NCI-H446 (cell line): ENCODE data around the gene RASAL1.

Experiments used
- DNase-seq, 2 experiments: peaks; one replicate each; lab custom pipeline; 2025; lab: John Stamatoyannopoulos, UW

RASAL1 gene

DNA sequence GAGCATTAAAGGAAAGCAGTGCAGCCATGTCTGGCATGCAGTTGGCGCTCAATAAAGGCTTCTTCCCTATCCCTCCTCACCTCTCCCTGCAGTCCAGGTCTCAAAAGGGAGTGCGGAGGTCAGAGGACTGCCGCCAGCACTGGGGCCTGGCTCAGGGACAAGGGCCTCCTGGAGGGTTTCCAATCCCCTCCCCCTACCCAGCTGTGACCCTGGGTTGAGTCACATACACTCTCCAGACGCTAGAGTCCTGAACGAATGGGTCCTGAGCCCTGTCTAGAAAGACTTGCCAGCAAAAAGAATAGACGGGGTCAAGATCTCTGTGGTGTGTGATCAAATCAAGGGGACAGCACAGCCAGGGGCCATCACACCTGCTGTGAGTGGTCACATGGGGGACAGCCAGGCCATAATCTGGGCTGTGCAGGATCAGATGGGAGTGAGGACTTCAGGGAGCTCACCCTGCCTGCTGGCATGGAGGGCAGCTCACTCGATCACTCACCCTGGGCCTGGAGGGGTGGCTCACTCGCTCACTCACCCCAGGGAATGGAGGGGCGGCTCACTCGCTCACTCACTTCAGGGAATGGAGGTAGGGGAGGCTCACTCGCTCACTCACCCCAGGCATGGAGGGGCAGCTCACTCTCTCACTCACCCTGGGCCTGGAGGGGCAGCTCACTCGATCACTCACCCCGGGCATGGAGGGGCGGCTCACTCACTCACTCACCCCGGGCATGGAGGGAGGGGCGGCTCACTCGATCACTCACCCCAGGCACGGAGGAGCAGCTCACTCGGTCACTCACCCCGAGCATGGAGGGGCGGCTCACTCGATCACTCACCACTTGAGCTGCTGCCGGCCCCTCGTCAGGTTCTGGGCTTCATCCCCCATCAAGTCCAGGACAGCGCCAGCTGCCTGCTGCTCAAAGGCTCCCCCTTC is 26.8 kb upstream of the RASAL1 start:
- peak in 1 of 2 experiments; percentile 53 for DNase-seq

DNA sequence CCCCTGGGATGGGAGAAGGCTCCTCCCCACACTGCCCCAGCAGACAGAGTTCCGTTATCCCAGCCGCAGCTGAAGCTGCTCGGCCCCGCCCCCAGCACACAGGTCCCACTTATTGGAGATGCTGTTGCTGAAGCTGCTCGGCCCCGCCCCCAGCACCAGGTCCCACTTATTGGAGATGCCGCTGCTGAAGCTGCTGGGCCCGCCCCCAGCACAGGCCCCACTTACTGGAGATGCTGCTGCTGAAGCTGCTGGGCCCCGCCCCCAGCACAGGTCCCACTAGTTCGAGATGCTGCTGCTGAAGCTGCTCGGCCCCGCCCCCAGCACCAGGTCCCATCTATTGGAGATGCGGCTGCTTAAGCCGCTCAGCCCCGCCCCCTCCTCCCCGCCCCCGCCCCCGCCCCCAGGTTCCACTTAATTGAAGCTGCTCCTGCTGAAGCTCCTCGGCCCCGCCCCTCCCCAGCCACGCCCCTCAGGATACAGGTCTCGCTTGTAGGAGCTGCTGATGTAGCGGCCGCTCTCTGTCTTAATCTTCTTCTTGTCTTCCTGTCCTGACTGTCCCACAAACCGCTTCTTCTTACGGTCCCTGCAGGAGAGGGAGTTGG is 26.0 kb upstream of the RASAL1 start:
- DNase-seq, result no peak

DNA sequence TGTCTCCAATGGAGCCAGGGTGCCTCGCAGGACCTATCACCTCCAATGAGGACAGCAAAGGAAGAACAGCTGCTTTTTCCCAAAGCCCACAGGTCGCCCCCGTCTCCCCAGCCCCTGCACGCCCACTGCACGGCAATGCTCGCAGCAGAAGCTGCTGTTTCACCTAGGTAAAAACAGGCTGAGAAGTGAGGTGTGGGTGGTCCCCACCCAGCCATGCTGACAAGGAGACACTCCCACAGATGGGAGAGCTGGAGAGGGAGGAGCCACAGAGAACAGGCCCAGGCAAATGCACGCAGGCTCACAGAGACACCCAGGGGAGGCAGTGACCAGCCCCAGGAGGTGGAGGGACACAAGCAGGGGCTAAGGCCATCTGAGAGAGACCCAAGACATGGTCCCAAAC is 24.4 kb upstream of the RASAL1 start:
- no peak for DNase-seq

DNA sequence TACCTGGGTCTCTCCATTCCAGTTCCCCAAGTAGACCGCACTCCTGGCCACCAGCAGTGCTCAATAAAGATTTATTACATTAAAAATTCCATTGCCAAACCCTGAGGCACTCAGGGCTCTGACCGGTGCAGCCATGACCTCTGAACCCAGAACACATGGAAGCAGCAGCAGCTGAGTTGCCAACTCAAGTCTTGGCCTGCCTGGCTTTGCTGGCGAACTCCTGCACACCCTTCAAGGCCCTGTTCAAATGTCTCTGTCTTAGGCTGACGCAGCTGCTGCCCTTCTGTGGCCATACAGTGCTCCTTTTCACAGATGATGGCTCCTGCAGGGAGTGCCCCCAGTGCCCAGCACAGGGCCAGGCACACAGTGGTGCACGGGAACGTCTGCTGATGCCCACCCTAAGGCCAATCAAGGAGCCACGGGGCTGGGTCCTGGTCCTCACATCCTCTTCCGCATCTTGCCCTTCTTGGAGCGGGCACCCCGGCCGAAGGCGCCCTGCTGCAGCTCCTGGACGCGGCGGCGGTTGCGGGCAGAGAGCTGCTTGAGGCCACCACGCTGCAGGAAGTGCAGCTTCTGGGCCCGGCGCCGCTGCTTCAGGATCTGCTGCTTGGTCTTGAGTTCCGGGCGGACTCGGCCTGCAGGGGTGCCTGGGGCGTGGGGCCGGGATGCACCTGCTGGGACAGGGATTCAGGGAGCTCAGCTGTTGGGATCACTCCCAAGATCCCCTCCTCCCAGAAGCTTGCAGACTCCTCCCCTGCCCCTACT is 23.1 kb upstream of the RASAL1 start:
- DNase-seq, result no peak

DNA sequence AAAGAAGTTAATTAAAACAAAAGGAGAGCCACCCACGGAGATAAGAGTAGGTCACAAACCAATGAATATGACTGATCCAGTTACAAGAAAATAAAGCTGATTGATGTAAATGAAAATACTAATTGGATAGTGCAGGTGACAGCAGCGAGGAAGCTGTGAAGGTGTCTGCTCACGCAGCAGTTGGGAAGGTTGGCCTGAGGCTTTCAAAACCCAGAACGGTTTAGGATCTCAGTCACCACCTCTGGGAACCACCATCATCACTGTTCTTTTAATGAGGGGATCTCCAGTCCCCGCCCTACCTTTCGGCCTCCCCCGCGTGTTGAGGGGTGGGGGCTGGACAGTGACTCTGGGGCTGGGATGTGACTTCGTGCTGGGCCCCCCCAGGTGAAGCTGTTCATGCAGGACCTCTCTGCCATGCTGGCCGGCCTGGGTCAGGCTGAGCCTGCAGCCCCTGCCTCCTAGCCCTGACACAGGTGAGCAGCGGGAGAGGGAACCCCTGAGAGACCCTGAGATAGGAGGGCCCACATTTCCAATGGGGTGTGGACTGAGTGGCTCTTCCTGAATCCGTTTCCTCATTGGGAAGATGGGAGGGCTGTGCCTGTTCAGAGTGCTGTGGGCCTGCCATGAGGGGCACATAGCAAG is 21.8 kb upstream of the RASAL1 start:
- DNase-seq, result no peak

DNA sequence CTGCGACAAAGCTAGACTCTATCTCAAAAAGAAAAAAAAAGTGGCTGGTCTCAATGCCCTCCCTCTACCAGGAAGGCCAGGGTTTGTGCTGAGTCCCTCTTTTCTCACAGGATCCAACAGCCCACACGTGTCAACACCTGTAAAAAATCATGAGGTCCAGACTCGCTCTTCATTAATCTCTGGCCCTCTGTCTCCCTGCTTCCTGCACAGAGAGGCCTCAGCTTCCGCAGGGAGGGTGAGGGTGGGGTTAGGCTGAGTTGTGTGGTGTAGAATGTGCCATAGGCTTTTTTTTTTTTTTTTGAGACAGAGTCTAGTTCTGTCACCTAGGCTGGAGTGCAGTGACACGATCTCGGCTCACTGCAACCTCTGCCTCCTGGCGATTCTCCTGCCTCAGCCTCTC is 20.1 kb upstream of the RASAL1 start:
- no peak for DNase-seq

DNA sequence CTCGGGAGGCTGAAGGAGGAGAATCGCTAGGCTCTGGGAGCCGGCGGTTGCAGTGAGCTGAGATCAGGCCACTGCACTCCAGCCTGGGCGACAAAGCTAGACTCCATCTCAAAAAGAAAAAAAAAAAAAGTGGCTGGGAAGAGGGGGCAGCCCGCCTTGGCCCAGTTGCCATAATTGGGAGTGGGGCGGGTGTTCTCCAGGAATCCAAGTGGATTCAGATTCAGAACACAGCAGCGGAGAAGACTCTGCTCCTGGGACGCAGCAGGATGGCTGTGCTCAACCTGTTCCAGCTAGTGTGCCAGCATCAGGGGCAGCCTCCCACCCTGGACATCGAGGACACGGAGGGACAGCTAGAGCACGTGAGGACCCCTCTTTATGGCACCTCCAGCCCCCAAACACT is 19.5 kb upstream of the RASAL1 start:
- DNase-seq, result no peak

DNA sequence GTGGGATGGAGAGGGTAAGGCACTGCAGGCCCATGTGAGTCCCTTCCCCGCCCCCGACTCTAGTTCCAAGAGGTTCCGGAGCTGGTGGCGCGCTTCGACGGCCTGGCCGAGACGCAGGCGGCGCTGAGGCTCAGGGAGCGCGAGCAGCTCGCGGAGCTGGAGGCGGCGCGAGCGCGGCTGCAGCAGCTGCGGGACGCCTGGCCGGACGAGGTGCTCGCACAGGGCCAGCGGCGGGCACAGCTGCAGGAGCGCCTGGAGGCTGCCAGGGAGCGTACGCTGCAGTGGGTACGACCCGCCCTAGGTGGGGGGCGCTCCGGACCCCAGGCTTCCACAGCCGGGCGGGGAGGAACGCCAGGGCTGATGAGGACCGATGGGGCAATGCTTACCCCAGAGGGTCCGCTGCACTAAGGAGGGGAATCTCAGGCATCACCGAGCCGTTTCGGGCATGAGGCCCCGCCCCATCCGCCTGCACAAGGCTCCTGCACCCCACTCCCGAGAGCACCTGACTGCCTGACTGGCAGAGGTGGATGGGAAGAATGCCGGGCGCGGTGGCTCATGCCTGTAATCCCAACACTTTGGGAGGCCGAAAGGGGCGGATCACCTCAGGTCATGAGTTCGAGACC is 18.9 kb upstream of the RASAL1 start:
- DNase-seq, result no peak

DNA sequence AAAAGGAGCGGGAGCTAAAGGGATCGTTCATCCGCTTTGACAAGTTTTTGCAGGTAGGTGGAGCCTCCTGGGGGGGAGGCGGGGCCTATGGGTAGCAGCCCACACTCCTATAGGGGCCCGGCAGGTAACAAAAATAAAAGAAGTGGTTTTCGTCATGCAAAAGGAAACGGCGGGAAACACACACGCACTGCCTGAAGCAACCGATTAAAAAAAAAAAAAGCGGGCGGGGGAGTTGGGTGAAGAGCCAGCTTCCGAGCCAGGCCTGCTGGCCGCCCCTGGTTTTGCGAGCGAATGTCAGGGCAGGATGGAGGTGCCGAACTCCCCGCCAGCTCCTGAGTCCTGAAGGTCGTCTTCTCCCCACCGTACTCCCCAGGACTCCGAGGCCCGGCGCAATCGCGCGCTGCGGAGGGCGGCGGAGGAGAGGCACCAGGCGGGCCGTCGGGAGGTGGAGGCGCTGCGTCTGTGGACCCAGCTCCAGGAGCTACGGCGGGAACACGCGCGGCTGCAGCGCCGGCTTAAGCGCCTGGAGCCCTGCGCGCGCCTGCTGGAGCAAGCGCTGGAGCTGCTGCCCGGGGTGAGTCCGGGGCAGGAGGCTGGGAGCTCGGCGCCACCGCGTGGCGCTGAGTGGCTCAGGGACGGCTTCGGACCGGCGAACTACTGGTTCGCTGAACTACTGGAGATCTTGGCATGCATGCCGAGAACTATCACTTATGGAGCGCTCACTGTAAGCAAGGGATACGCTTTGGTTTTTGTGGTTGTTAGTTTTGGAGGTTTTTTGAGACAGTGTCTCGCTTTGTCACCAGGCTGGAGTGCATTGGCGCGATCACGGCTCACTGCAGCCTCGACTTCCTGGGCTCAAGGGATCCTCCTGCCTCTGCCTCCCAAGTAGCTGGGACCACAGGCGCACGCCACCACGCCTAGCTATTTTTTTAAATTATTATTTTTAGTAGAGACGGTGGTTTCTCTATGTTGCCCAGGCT is 17.6 kb upstream of the RASAL1 start:
- peak in 1 of 2 experiments; percentile 84 for DNase-seq

DNA sequence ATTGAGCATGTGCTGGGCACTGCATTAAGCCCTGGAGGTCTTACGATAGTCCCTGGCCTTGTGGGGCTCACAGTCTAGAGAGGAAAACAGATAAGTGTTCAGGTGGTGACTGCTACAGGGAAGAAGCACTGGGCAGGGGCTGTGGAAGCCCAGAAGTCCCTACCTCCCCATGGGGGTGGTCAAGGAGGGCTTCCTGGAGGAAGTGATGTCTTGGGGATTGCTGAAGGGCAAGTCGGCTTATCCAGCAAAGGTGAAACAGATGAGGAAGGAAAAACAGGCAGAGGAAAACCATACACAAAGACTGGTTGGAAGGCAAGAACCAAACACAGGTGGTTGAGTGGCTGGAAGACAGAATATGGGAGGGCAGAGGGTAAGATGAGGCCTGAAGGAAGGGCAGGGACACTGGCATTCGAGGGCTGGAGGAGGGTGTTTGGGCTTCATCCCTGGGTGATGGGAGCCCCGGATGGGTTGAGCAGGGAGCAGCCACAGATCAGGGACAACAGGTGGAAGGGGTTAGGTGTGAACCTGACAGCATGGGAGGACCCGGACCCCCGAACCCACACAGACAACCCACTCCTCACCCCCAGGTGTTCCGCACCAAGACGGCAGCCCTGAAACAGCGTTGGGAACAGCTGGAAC is 16.8 kb upstream of the RASAL1 start:
- DNase-seq, result no peak

DNA sequence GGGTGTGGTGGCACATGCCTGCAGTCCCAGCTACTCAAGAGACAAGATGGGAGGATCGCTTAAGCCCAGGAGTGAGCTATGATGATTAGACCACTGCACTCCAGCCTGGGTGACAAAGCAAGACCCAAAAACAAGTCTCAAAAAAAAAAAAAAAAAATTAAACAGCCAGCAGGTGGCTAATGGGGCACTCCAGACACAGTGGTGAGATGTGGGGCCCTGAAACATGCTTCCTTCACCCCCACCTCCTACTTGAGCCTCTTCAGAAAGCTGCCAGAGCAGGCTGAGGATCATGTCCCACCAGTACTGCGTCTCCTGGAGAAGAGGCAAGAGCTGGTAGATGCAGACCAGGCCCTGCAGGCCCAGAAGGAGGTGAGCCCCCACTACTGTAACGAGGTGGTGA is 16.1 kb upstream of the RASAL1 start:
- DNase-seq, result no peak

DNA sequence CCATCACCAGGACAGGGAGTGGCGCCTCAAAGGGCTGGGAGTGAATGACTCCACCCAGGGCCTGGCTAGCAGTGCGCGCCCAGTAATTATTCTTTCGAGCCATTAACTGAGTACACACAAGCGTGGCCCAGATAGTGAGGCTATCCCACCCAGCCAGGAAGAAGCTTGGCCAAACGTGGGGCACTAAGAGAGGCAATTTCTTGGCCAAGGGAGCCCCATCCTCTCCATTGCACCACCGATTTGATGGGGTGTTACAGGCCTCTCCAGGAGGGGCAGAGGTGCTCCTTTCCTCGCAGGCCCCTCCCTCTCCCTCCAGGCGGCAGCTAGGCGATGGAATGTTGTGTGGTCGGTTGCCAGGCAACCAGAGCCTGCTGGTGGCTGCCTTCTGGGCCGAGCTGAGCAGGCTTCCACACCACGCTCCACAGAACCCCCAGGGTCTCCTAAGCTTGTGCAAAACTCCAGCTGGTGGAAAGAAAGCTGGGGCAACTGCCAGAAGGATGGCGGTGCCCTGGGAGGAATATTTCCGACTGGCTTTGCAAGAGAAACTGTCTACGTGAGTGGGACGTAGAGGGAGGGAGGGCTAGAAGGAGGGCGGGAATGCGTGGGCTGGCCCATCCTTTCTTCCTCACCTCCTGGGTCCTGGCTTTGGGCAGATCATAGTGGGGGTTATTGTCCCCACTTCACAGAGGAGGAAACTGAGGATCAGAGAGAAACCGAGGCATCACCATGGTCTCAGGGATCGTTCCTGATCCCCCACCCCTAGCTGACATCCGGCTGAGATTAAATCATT is 14.0 kb upstream of the RASAL1 start, which contains the start of gene CFAP73:
Gene CFAP73, plus strand, starts transcription at position 364 of the 790 bp plus-strand sequence. Its CDS starts 134 bp downstream, at position 498.
- peak; percentile 40 to 82 for DNase-seq

DNA sequence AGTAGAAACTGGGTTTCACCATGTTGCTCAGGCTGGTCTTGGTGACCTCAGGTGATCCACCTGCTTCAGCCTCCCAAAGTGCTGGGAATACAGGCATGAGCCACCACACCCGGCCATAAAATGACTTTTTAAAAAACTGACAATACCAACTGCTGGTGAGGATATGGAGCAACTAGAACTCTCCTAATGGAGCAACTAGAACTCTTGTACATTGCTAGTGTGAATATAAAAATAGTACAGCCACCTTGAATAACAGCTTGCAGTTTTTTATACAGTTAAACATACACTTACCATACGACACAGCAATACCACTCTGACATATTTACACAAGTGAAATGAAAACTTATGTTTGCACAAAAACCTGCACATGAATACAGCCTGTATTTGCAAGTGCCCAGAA is 11.4 kb upstream of the RASAL1 start:
- DNase-seq, result no peak

DNA sequence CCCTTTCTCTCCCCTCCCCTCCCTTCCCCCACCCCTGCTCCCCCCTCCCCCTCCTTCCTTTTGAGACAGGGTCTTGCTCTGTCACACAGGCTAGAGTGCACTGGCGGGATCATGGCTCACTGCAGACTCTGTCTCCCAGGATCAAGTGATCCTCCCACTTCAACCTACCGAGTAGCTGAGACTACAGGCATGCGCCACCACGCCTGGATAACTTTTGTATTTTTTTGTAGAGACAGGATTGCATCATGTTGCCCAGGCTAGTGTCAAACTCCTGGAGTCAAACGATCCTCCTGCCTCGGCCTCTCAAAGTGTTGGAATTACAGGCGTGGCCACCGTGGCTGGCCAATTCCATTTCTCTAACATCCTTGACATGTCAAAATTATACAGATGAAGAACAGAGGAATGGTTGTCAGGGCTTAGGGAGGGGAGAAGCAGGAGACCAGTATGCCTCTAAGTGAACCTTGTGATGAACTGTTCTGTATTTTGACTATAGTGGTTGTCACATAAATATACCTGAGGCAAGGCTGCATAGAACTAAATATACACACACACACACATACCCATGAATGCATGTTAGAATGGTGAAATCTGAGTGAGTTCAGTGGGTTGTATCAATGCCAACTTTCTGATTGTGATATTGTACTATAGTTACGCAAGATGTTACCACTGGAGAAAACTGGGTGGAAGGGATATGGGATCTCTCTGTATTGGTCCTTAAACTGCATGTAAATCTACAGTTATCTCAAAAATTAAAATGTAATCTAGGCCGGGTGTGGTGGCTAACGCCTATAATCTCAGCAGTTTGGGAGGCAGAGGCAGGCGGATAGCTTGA is 10.4 kb upstream of the RASAL1 start:
- no peak for DNase-seq

DNA sequence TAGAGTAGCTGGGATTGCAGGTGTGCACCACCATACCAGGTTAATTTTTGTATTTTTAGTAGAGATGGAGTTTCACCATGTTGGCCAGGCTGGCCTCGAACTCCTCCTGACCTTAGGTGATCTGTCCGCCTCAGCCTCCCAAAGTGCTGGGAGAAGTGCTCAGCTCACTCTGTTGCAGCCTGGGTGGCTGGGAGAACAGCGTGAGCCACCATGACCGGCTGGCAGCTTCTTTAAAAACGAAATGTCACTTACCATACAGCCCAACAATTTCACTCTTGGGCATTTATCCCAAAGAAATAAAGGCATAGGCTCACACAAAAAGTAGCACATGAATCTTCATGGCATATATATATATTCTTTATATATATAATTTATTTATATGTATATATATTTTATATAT is 9.2 kb upstream of the RASAL1 start:
- DNase-seq, result no peak

DNA sequence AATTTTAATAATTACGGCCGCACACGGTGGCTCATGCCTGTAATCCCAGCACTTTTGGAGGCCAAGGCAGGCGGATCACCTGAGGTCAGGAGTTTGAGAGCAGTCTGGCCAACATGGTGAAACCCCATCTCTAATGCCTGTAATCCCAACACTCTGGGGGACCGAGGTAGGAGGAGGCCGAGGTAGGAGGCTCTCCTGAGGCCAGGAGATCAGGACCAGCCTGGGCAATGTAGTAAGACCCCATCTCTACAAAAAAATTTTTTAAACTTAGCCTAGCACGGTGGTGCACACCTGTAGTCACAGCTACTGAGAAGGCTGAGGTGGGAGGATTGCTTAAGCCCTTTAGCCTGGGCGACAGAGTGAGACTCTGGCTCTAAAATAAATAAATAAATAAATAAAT is 8.4 kb upstream of the RASAL1 start:
- no peak for DNase-seq

DNA sequence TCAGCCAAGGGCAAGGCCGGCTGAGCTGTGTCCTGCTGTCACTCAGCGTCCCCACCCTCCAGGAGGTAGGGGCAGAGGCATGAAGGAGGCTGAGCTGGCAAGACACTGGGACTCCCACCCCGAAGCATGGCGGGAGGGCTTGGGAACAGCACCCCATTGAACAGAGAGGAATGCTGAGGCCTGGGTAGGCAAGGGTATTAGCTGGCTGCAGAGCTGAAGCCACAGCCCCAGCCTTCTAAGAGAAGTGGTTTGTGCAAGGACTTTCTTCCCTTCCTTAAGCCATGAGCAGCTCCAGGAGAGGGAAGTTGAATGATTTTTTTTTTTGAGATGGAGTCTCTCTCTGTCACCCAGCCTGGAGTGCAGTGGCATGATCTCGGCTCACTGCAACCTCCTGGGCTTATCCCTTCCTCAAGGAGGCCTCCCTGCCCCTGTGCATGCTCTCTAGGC is 7.3 kb upstream of the RASAL1 start:
- DNase-seq, result no peak
